Renal cortex interstitium (tissue), 11 donors: ENCODE measurements around the gene AGPS. TPM values are rescaled to one million over a fixed set of nuclear protein-coding genes. Genes with fewer than 3 reads are reported as not detected.
"Not testable (repeated sequence)": the region's sequence is repeated elsewhere in the genome, so short reads cannot be mapped to it uniquely, and the experiment has no call there.

ENCODE experiments used
- DNase-seq, 11 donors: peaks; one replicate each; pipeline ENCODE4 v3.0.0-alpha.2; 2013; ENCODE audit warnings: low read depth in 9 of 11, low spot score in 4 of 11; ENCODE audit errors: extremely low read depth in 1 of 11
- polyA plus RNA-seq, 3 donors: library from polyadenylated mRNA; unstranded; fragments of 120-200 nt; gene quantifications; one replicate each; pipeline ENCODE4 v1.2.1, GENCODE V29; 2013; ENCODE audit not compliant: insufficient read length in 3 of 3

Gene AGPS
- polyA plus RNA-seq, 3 donors: 43.7 to 50.5 (median 45.2) TPM

GRCh38 chr2:177400337-177400923 is 7.9 kb downstream of the AGPS start:
- no peak for DNase-seq

- DNase-seq: no peak
These were observed 9.5 kb downstream of the AGPS start for GRCh38 chr2:177402096-177402495.

GRCh38 chr2:177403838-177404237 is 11.3 kb downstream of the AGPS start:
- DNase-seq: no peak

GRCh38 chr2:177404243-177404642 is 11.7 kb downstream of the AGPS start:
- no peak for DNase-seq

- no peak for DNase-seq
These were observed 12.6 kb downstream of the AGPS start for GRCh38 chr2:177405029-177405692.

GRCh38 chr2:177406182-177406581 is 13.6 kb downstream of the AGPS start:
- no peak for DNase-seq

GRCh38 chr2:177407031-177407430 is 14.5 kb downstream of the AGPS start:
- DNase-seq: no peak

- not testable (repeated sequence) for DNase-seq
These were observed 18.1 kb downstream of the AGPS start for GRCh38 chr2:177410629-177411028.

GRCh38 chr2:177413703-177414102 is 21.1 kb downstream of the AGPS start:
- DNase-seq: no peak

- DNase-seq: no peak
These were observed 26.7 kb downstream of the AGPS start for GRCh38 chr2:177419274-177419673.

GRCh38 chr2:177422271-177422670 is 29.7 kb downstream of the AGPS start:
- DNase-seq: no peak

GRCh38 chr2:177424120-177424519 is 31.5 kb downstream of the AGPS start:
- DNase-seq: not testable (repeated sequence)

GRCh38 chr2:177424620-177425019 is 32.0 kb downstream of the AGPS start:
- not testable (repeated sequence) for DNase-seq

- DNase-seq: no peak
These were observed 34.7 kb downstream of the AGPS start for GRCh38 chr2:177427316-177427715.

- DNase-seq: not testable (repeated sequence)
These were observed 35.4 kb downstream of the AGPS start for GRCh38 chr2:177427936-177428335.

- no peak for DNase-seq
These were observed 37.2 kb downstream of the AGPS start for GRCh38 chr2:177429688-177430325.

- no peak for DNase-seq
These were observed 37.8 kb downstream of the AGPS start for GRCh38 chr2:177430411-177430810.

- not testable (repeated sequence) for DNase-seq
These were observed 38.6 kb downstream of the AGPS start for GRCh38 chr2:177431111-177431725.

- no peak for DNase-seq
These were observed 40.1 kb downstream of the AGPS start for GRCh38 chr2:177432703-177433102.

- DNase-seq: no peak
These were observed 40.8 kb downstream of the AGPS start for GRCh38 chr2:177433402-177433801.
